ENCODE data around the gene CDIP1.
A peak's percentile ranks its signal among the peaks of the same experiment; 100 is the strongest.

CDIP1 gene

GRCh38 chr16:4544473-4544872 is 5.9 kb upstream of the CDIP1 start:
- TF ChIP-seq, protein P1, sequence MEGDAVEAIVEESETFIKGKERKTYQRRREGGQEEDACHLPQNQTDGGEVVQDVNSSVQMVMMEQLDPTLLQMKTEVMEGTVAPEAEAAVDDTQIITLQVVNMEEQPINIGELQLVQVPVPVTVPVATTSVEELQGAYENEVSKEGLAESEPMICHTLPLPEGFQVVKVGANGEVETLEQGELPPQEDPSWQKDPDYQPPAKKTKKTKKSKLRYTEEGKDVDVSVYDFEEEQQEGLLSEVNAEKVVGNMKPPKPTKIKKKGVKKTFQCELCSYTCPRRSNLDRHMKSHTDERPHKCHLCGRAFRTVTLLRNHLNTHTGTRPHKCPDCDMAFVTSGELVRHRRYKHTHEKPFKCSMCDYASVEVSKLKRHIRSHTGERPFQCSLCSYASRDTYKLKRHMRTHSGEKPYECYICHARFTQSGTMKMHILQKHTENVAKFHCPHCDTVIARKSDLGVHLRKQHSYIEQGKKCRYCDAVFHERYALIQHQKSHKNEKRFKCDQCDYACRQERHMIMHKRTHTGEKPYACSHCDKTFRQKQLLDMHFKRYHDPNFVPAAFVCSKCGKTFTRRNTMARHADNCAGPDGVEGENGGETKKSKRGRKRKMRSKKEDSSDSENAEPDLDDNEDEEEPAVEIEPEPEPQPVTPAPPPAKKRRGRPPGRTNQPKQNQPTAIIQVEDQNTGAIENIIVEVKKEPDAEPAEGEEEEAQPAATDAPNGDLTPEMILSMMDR (IDR thresholded peaks at IDR 0.05; ENCODE audit: low read depth, low read length): no peak
- H3K4me3 ChIP-seq (replicated peaks in 1 of 2; ENCODE audit: low read depth in 2 of 2, low read length in 2 of 2): no peak overlapping the region
- DNase-seq (ENCODE audit: low read depth in 2 of 2): no peak

- no peak overlapping the region for H3K4me3 ChIP-seq (replicated peaks in 1 of 2; ENCODE audit: low read depth in 2 of 2, low read length in 2 of 2)
- TF ChIP-seq, protein P1 (IDR thresholded peaks at IDR 0.05; ENCODE audit: low read depth, low read length): no peak
- DNase-seq (ENCODE audit: low read depth in 2 of 2): no peak
Measured at GRCh38 chr16:4539716-4540284, 1.2 kb upstream of the CDIP1 start.

DNA sequence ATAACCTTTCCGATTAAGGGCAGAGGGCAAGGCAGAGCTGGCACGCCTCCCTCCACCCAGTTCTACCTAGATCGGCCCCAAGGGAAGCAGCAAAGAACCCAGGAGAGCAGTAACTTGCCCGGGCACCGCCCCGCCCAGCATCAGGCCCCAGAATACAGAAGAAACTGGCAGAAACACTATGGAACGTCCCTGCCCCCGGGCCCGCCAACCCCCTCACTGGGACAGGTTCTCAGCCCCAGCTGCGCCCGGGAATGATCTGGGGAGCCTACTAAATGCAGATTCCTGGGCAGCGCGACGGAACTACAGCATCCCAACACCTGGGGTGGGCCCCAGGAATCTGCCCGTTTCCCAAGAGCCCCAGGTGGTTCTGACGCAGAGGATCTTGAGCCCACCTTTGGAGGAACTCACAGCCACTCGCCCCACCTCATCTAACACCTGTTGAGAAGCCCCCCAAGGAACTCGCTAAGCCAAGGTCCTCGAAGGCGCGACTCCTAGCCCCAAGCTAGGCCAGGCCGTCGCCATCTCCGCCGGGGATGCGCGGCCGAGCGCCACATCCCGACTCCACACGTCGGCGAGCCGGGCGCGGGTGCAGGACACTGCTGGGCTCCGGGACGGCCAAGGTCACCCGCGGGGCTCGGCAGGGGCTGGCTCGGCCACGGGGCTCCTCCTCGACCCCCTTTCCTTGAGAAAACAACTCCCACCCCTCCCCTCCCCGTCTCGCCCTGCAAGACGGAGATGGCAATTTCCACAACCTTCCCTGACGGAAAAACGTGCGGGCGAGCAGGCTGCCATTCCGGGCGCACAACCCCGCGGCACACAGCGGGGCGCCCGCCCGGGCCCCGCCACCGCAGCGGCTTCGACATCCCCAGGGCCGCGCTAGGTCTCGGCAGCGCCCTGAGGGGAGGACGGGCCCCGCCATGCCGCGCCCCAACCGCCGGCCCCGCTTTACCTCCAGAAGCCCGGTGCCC is 913 bp downstream of the CDIP1 start:
- no peak for DNase-seq (ENCODE audit: low read depth in 2 of 2)
- TF ChIP-seq, protein P1 (IDR thresholded peaks at IDR 0.05; ENCODE audit: low read depth, low read length): no peak
- peak overlapping the region; percentile 58 to 67 for H3K4me3 ChIP-seq (replicated peaks in 1 of 2; ENCODE audit: low read depth in 2 of 2, low read length in 2 of 2)

- TF ChIP-seq, protein P1 (IDR thresholded peaks at IDR 0.05; ENCODE audit: low read depth, low read length): no peak
- no peak overlapping the region for H3K4me3 ChIP-seq (replicated peaks in 1 of 2; ENCODE audit: low read depth in 2 of 2, low read length in 2 of 2)
- no peak for DNase-seq (ENCODE audit: low read depth in 2 of 2)
Measured at GRCh38 chr16:4536391-4537106, 2.0 kb downstream of the CDIP1 start.

DNA sequence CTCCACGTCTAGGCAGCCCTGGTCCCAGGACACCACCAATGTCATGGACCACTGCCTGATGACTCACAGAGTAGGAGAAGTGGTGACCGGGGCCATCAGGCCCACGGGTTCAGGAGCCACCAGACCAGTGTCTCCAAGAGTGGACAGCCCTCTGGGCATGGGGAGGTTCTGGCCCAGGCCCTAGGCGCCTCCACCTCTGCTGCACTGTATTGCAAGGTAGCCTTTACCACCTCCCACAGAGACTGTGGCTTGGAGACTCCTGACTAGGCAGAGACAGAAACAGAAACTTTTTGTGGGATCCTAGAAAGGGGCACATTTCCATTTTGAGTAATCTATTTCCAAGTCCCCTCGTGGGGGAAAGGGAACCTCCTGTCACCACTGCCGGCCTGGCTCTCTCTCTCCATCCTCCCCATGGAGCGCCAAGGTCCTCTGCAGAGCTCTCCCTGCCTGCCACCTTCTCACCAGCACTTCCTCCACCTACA is 2.9 kb downstream of the CDIP1 start:
- no peak for DNase-seq (ENCODE audit: low read depth in 2 of 2)
- TF ChIP-seq, protein P1 (IDR thresholded peaks at IDR 0.05; ENCODE audit: low read depth, low read length): no peak
- H3K4me3 ChIP-seq (replicated peaks in 1 of 2; ENCODE audit: low read depth in 2 of 2, low read length in 2 of 2): no peak overlapping the region

DNA sequence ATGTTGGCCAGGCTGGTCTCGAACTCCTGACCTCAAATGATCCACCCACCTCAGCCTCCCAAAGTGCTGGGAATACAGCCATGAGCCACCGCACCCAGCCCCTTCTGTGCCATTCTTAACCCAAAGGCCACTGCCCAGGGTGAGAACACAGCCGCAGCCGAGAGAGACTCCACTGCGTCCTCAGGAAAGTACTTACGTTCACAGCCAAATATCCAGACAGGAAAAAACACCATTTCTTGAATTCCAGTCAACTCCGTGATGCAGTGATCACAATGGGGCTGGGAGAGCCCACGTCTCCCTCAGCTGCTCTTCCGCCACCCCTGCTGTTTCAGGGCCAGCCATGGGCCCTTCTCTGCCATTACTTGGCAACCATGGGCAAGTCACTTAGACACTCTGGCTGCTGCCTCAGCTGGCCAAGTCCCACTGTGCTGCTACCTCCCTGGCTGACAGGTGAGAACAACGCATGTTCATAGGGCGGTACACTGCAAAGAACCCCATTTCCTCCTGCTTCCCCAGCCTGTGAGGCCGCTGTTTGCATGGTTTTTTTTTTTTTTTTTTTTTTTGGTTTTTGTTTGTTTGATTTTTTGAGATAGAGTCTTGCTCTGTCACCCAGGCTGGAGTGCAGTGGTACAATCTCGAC is 4.3 kb downstream of the CDIP1 start:
- TF ChIP-seq, protein P1 (IDR thresholded peaks at IDR 0.05; ENCODE audit: low read depth, low read length): no peak
- no peak for DNase-seq (ENCODE audit: low read depth in 2 of 2)
- no peak overlapping the region for H3K4me3 ChIP-seq (replicated peaks in 1 of 2; ENCODE audit: low read depth in 2 of 2, low read length in 2 of 2)
